ENCODE data around the gene MRPL37.
"Not testable (repeated sequence)": the region's sequence is repeated elsewhere in the genome, so short reads cannot be mapped to it uniquely, and the experiment has no call there.

DNA sequence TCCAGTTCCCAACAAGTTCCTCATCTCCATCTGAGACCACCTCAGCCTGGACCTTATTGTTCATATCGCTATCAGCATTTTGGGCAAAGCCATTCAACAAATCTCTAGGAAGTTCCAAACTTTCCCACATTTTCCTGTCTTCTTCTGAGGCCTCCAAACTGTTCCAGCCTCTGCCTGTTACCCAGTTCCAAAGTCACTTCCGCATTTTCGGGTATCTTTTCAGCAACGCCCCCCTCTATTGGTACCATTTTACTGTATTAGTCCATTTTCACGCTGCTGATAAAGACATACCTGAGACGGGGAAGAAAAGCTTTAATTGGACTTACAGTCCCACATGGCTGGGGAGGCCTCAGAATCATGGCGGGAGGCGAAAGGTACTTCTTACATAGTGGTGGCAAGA is 33.6 kb upstream of the MRPL37 start:
- not testable (repeated sequence) for TF ChIP-seq POLR2A, POLR2AphosphoS5 (IDR thresholded peaks at IDR 0.05)

All from suprapubic skin (tissue), 4 donors.